ENCODE results near the gene CCDC187. TPM values are rescaled to one million over a fixed set of nuclear protein-coding genes. Genes with fewer than 3 reads are reported as not detected.

The CCDC187 gene
- total and polyA plus RNA-seq, 2 experiments from 2014 or later, result 0.13 to 1.3 TPM

DNA sequence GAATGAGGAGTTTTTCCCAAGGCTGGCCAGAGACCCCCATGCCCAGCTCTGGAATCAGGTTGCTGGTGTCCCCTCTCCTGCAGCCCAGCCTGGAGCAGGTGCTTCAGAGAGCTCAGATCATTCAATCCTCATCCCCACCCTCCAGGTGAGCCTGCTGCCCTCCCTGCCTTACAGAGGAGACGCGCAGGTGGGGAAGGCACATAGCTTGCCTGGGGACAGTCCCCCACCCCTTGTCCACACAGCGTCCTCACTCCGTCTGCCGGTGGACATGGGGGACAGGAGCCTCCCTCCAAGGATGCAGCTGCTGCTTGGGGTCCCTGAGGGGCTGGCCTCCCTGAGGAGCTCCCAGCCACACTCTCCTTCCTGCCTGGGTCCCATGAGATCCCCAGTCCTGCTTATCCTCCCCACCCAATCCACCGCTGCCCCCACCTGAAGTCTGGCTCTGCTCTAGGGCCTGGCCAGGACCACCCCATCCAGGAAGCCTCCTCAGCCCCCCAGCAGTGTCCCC is 41.2 kb downstream of the CCDC187 start:
- H3K4me1 ChIP-seq (ENCODE audit: low read depth), result peaks cover 4% of the 10 kb centered on the region
- H3K4me3 ChIP-seq, result no peak overlapping the region
- TF ChIP-seq, protein P1, sequence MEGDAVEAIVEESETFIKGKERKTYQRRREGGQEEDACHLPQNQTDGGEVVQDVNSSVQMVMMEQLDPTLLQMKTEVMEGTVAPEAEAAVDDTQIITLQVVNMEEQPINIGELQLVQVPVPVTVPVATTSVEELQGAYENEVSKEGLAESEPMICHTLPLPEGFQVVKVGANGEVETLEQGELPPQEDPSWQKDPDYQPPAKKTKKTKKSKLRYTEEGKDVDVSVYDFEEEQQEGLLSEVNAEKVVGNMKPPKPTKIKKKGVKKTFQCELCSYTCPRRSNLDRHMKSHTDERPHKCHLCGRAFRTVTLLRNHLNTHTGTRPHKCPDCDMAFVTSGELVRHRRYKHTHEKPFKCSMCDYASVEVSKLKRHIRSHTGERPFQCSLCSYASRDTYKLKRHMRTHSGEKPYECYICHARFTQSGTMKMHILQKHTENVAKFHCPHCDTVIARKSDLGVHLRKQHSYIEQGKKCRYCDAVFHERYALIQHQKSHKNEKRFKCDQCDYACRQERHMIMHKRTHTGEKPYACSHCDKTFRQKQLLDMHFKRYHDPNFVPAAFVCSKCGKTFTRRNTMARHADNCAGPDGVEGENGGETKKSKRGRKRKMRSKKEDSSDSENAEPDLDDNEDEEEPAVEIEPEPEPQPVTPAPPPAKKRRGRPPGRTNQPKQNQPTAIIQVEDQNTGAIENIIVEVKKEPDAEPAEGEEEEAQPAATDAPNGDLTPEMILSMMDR (IDR thresholded peaks at IDR 0.05; ENCODE audit: low read depth, low read length), result no peak
- DNase-seq (ENCODE audit: low read depth in 1 of 2, low spot score in 1 of 2), result no peak
- no peaks in the 10 kb centered on the region for H3K9me3 ChIP-seq (ENCODE audit: low read depth)
- H3K36me3 ChIP-seq, result no peaks in the 10 kb centered on the region
- no peak overlapping the region for H3K27ac ChIP-seq
- no peaks in the 10 kb centered on the region for H3K27me3 ChIP-seq

DNA sequence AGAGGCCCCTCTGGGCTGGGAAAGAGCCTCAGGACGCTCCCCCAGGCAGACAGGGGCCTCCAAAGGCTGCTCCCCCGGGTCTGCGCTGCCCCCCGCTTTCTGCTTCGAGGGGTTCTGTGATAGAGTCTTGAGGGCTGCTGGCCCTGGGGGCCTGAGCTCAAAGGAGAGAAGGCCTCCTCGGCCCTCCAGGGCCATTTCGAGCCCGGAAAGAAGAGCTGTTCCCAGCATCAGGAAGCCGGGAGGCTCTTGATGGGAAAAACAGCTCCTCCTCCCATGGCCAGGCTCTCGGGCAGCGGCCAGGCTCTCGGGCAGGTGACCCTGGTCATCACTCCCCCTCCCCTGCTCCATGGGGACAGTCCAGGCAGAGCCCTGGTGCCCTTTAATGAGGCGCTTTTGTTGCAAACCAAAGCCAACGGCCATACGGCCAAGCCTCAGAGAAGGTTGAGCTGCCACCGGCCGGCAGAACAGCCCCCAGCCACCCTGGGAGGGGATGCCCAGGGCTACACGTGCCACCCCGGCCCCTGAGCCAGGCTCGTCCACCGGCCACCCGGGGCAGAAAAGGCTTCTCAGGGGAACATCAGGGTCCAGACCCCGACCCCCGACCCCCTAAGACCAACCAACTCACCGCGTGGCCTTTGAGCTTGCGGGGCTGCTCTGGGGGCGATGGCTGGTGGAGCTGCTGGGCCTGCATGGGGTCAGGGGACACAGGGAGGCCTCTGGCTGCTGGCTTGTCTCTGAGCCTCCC is 42.0 kb downstream of the CCDC187 start:
- no peaks in the 10 kb centered on the region for H3K4me1 ChIP-seq (ENCODE audit: low read depth)
- no peaks in the 10 kb centered on the region for H3K36me3 ChIP-seq
- no peaks in the 10 kb centered on the region for H3K9me3 ChIP-seq (ENCODE audit: low read depth)
- H3K4me3 ChIP-seq, result no peak overlapping the region
- TF ChIP-seq, protein P1 (IDR thresholded peaks at IDR 0.05; ENCODE audit: low read depth, low read length), result no peak
- no peak overlapping the region for H3K27ac ChIP-seq
- no peaks in the 10 kb centered on the region for H3K27me3 ChIP-seq
- no peak for DNase-seq (ENCODE audit: low read depth in 1 of 2, low spot score in 1 of 2)

DNA sequence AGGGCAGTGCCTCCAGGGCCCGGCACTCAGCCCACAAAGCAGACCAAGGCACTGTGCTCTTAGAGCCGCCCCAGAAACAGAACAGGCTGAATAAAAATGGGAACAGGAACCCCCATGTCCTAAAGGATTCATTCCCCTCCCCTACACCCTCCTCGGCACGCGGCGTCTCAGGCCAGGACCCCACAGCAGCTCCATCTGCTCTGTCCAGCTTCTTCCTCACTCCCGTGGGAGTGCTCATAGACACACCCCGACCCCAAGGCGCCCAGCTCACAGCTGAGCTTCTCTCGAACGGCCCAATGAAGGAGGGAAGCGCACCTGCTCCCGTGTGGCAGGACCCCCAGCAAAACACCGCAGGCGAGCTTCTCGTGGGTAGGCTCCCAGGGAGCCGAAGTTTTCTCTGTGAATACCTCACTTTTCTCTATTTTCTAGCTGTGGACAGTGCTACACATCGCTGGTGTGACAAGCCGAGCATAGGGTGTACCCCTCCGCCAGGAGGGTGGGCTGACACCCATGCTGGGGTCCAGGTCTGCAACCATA is 42.9 kb downstream of the CCDC187 start:
- Histone ChIP-seq H3K4me1 (ENCODE audit: low read depth) (no peaks in the 10 kb centered on the region), H3K4me3 (no peak overlapping the region), H3K9me3 (ENCODE audit: low read depth) (no peaks in the 10 kb centered on the region), H3K36me3 (no peaks in the 10 kb centered on the region), H3K27me3 (no peaks in the 10 kb centered on the region), H3K27ac (no peak overlapping the region)
- TF ChIP-seq, protein P1 (IDR thresholded peaks at IDR 0.05; ENCODE audit: low read depth, low read length), result no peak
- no peak for DNase-seq (ENCODE audit: low read depth in 1 of 2, low spot score in 1 of 2)

DNA sequence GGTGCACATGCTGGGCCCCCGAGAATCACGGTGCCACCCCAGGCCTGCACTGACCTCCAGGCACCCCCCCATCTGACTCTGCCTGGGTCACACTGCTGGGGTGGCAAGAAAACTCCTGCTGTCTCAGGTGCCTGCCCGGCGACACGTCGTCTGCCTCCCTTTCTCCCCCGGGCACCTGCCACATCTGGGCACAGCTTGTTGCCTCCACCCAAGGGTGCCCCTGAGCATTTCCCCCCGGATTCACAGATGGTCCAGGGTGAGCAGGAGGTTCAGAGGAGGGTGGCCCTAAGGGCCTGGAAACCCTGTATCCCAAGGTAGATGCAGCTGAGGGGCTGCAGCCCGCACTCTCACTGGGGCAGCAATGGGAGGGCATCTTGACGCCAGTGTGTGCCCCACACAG is 43.4 kb downstream of the CCDC187 start:
- H3K4me3 ChIP-seq, result no peak overlapping the region
- no peaks in the 10 kb centered on the region for H3K36me3 ChIP-seq
- H3K9me3 ChIP-seq (ENCODE audit: low read depth), result no peaks in the 10 kb centered on the region
- H3K27me3 ChIP-seq, result no peaks in the 10 kb centered on the region
- H3K27ac ChIP-seq, result no peak overlapping the region
- TF ChIP-seq, protein P1 (IDR thresholded peaks at IDR 0.05; ENCODE audit: low read depth, low read length), result no peak
- no peaks in the 10 kb centered on the region for H3K4me1 ChIP-seq (ENCODE audit: low read depth)
- no peak for DNase-seq (ENCODE audit: low read depth in 1 of 2, low spot score in 1 of 2)

DNA sequence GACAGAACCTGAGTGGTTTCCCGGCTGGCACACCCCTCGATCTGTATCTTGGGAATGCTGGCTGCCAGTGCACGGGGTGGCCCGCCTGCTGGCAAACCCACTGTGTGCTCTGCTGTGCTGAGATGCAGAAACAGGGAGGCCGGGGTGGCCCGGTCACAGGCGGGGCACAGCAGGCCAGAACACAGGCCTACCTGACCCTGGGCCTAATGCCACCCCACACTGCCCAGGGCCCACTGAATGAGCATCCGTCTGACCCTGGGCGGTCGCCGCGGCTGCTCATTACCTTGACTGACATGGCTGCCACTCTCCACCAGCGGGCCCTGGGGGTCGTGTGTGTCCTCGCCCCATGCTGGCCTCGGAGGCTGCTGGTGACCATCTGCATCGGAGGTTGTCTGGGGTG is 44.1 kb downstream of the CCDC187 start:
- DNase-seq (ENCODE audit: low read depth in 1 of 2, low spot score in 1 of 2), result no peak
- Histone ChIP-seq H3K4me1 (ENCODE audit: low read depth) (no peaks in the 10 kb centered on the region), H3K27ac (no peak overlapping the region), H3K27me3 (no peaks in the 10 kb centered on the region), H3K36me3 (no peaks in the 10 kb centered on the region), H3K9me3 (ENCODE audit: low read depth) (no peaks in the 10 kb centered on the region), H3K4me3 (no peak overlapping the region)
- TF ChIP-seq, protein P1 (IDR thresholded peaks at IDR 0.05; ENCODE audit: low read depth, low read length), result no peak

All from cardiac muscle cell (in vitro differentiated cells and primary cell).